Neural cell (in vitro differentiated cells): ENCODE results near the gene ZNF3.

Source experiments
- CTCF ChIP-seq: fragments of 450-650 bp; IDR thresholded peaks from 2 replicates; pipeline ENCODE4 v1.5.1; 2014; ENCODE audit warnings: antibody characterized with exemption, mild to moderate bottlenecking, moderate library complexity; ENCODE audit not compliant: poor library complexity, severe bottlenecking
- MXI1 ChIP-seq: fragments of 450-650 bp; conservative IDR thresholded peaks from 2 replicates; pipeline ENCODE4 v1.6.1; 2014; ENCODE audit warnings: antibody characterized with exemption, mild to moderate bottlenecking; ENCODE audit not compliant: poor library complexity, severe bottlenecking
- POLR2AphosphoS5 ChIP-seq: IDR thresholded peaks from 2 replicates; pipeline ENCODE4 v1.6.1; 2012
- RAD21 ChIP-seq: fragments of 450-650 bp; conservative IDR thresholded peaks from 2 replicates; pipeline ENCODE4 v1.6.1; 2014; ENCODE audit warnings: antibody characterized with exemption, mild to moderate bottlenecking, moderate library complexity
- REST ChIP-seq: IDR thresholded peaks from 2 replicates; pipeline ENCODE4 v1.6.1; 2012; ENCODE audit warnings: borderline replicate concordance
- SMC3 ChIP-seq: fragments of 450-650 bp; conservative IDR thresholded peaks from 2 replicates; pipeline ENCODE4 v1.6.1; 2014; ENCODE audit warnings: antibody characterized with exemption, mild to moderate bottlenecking, moderate library complexity; ENCODE audit not compliant: poor library complexity

GRCh38 chr7:100065452-100066186, 15.9 kb downstream of the ZNF3 start:
- TF ChIP-seq SMC3 (no peak), MXI1 (no peak), CTCF (no peak), RAD21 (no peak), REST (no peak), POLR2AphosphoS5 (no peak)
